HEK293 (cell line): ENCODE results near the gene CHRNA5.
A peak's percentile ranks its signal among the peaks of the same experiment; 100 is the strongest.

Source experiments
- CTCF ChIA-PET: fragments of 350-600 bp; formaldehyde crosslinking; extraction: SDS; loops from one replicate; lab custom pipeline; 2021; ENCODE audit warnings: antibody characterized with exemption; lab: Yijun Ruan, JAX
- POLR2A ChIA-PET: fragments of 300-600 bp; formaldehyde crosslinking; extraction: SDS; loops from one replicate; lab custom pipeline; 2020; ENCODE audit warnings: antibody characterized with exemption, inconsistent platforms; lab: Yijun Ruan, JAX
- H3K27ac ChIP-seq: fragments of 200-500 bp; sonication (Bioruptor generic); 2 replicates; pipeline ENCODE4 v1.5.1; 2014; ENCODE audit warnings: low read depth, low read length, control low read depth, inconsistent platforms; ENCODE audit errors: extremely low read depth
- H3K36me3 ChIP-seq, 2 experiments: fragments of 200-500 bp in 1 of 2; sonication (Bioruptor generic) in 1 of 2; 1 replicate in 1 of 2; 2 replicates in 1 of 2; pipeline ENCODE4 v1.5.1; 2014 to 2017; ENCODE audit warnings: inconsistent platforms in 2 of 2, low read length in 2 of 2; ENCODE audit not compliant: control insufficient read depth in 2 of 2, insufficient read depth in 1 of 2
- H3K4me1 ChIP-seq: fragments of 200-500 bp; sonication (Bioruptor generic); 2 replicates; pipeline ENCODE4 v1.5.1; 2014; ENCODE audit warnings: mild to moderate bottlenecking, low read length, inconsistent platforms; ENCODE audit not compliant: control insufficient read depth, insufficient read depth
- H3K4me3 ChIP-seq: 2 replicates; pipeline ENCODE4 v1.5.1; 2011; ENCODE audit warnings: low read depth, mild to moderate bottlenecking, control low read depth, low read length, moderate library complexity
- H3K9me3 ChIP-seq: fragments of 200-500 bp; sonication (Bioruptor generic); 2 replicates; pipeline ENCODE4 v1.5.1; 2014; ENCODE audit warnings: low read depth, low read length, inconsistent platforms; ENCODE audit not compliant: control insufficient read depth, insufficient read depth
- BCL11A ChIP-seq: fragments of 450-650 bp; formaldehyde crosslinking; IDR thresholded peaks from 2 replicates; pipeline ENCODE4 v1.5.1; 2016; ENCODE audit warnings: low read depth, missing biosample characterization, missing genetic modification characterization
- HOXA7 ChIP-seq: sonication (generic); formaldehyde crosslinking; IDR thresholded peaks from 2 replicates; pipeline ENCODE4 v1.8.1; 2022; ENCODE audit warnings: missing genetic modification reagents, borderline replicate concordance
- KLF7 ChIP-seq: fragments of 450-650 bp; formaldehyde crosslinking; IDR thresholded peaks from 2 replicates; pipeline ENCODE4 v1.5.1; 2016; ENCODE audit warnings: missing biosample characterization, missing genetic modification characterization, borderline replicate concordance
- OSR2 ChIP-seq: fragments of 450-650 bp; formaldehyde crosslinking; IDR thresholded peaks from 2 replicates; pipeline ENCODE4 v1.5.1; 2016; ENCODE audit warnings: missing biosample characterization, missing genetic modification characterization
- RBAK ChIP-seq: fragments of 450-650 bp; formaldehyde crosslinking; IDR thresholded peaks from 2 replicates; pipeline ENCODE4 v1.5.1; 2016; ENCODE audit warnings: missing biosample characterization, missing genetic modification characterization
- SCRT1 ChIP-seq: fragments of 450-650 bp; formaldehyde crosslinking; IDR thresholded peaks from 2 replicates; pipeline ENCODE4 v1.5.1; 2016; ENCODE audit warnings: missing biosample characterization, missing genetic modification characterization, borderline replicate concordance
- SCRT2 ChIP-seq: fragments of 450-650 bp; formaldehyde crosslinking; IDR thresholded peaks from 2 replicates; pipeline ENCODE4 v1.5.1; 2016; ENCODE audit warnings: missing biosample characterization, missing genetic modification characterization
- ZBTB17 ChIP-seq: fragments of 450-650 bp; formaldehyde crosslinking; IDR thresholded peaks from 2 replicates; pipeline ENCODE4 v1.5.1; 2016; ENCODE audit warnings: missing biosample characterization, missing genetic modification characterization
- ZEB2 ChIP-seq: fragments of 450-650 bp; formaldehyde crosslinking; IDR thresholded peaks from 2 replicates; pipeline ENCODE4 v1.5.1; 2016; ENCODE audit warnings: missing biosample characterization, missing genetic modification characterization
- ZFHX2 ChIP-seq: fragments of 450-650 bp; formaldehyde crosslinking; conservative IDR thresholded peaks from 2 replicates; pipeline ENCODE4 v1.5.1; 2016; ENCODE audit warnings: missing biosample characterization, missing genetic modification characterization
- ZNF138 ChIP-seq: fragments of 450-650 bp; formaldehyde crosslinking; IDR thresholded peaks from 2 replicates; pipeline ENCODE4 v1.5.1; 2016; ENCODE audit warnings: missing biosample characterization, missing genetic modification characterization, borderline replicate concordance
- ZNF16 ChIP-seq: fragments of 450-650 bp; formaldehyde crosslinking; IDR thresholded peaks from 2 replicates; pipeline ENCODE4 v1.5.1; 2016; ENCODE audit warnings: low read depth, missing biosample characterization, missing genetic modification characterization
- ZNF184 ChIP-seq: fragments of 450-650 bp; IDR thresholded peaks from 2 replicates; pipeline ENCODE4 v1.5.1; 2018; ENCODE audit warnings: missing biosample characterization, mild to moderate bottlenecking, missing genetic modification characterization
- ZNF223 ChIP-seq: fragments of 450-650 bp; formaldehyde crosslinking; IDR thresholded peaks from 2 replicates; pipeline ENCODE4 v1.5.1; 2016; ENCODE audit warnings: missing biosample characterization, missing genetic modification characterization
- ZNF248 ChIP-seq: fragments of 450-650 bp; formaldehyde crosslinking; IDR thresholded peaks from 2 replicates; pipeline ENCODE4 v1.5.1; 2017; ENCODE audit warnings: missing biosample characterization, missing genetic modification characterization
- ZNF266 ChIP-seq: fragments of 450-650 bp; formaldehyde crosslinking; IDR thresholded peaks from 2 replicates; pipeline ENCODE4 v1.5.1; 2016; ENCODE audit warnings: missing biosample characterization, missing genetic modification characterization, low read depth
- ZNF394 ChIP-seq: fragments of 450-650 bp; formaldehyde crosslinking; IDR thresholded peaks from 2 replicates; pipeline ENCODE4 v1.5.1; 2016; ENCODE audit warnings: missing biosample characterization, missing genetic modification characterization, mild to moderate bottlenecking, moderate library complexity, borderline replicate concordance
- ZNF544 ChIP-seq: fragments of 450-650 bp; formaldehyde crosslinking; IDR thresholded peaks from 2 replicates; pipeline ENCODE4 v1.5.0; 2017; ENCODE audit warnings: missing biosample characterization, missing genetic modification characterization
- ZNF76 ChIP-seq: fragments of 450-650 bp; formaldehyde crosslinking; IDR thresholded peaks from 2 replicates; pipeline ENCODE4; 2016; ENCODE audit warnings: low read depth, missing biosample characterization, missing genetic modification characterization, borderline replicate concordance
- ZSCAN30 ChIP-seq: fragments of 450-650 bp; IDR thresholded peaks from 2 replicates; pipeline ENCODE4 v1.5.1; 2018; ENCODE audit warnings: missing biosample characterization, mild to moderate bottlenecking, missing genetic modification characterization, moderate library complexity
- TF ChIP-seq, protein P1 (sequence below): fragments of 450-650 bp; formaldehyde crosslinking; IDR thresholded peaks from 2 replicates; pipeline ENCODE4 v1.5.1; 2017; ENCODE audit warnings: missing biosample characterization, missing genetic modification characterization
- TF ChIP-seq, protein P2 (sequence below): fragments of 450-650 bp; formaldehyde crosslinking; IDR thresholded peaks from 2 replicates; pipeline ENCODE4 v1.5.1; 2017; ENCODE audit warnings: missing biosample characterization, missing genetic modification characterization
- TF ChIP-seq, protein P3 (sequence below): fragments of 450-650 bp; IDR thresholded peaks from 2 replicates; pipeline ENCODE4 v1.5.1; 2018; ENCODE audit warnings: missing biosample characterization, missing genetic modification characterization
- TF ChIP-seq, protein P4 (sequence below): fragments of 450-650 bp; formaldehyde crosslinking; IDR thresholded peaks from 2 replicates; pipeline ENCODE4 v1.5.1; 2016; ENCODE audit warnings: missing biosample characterization, missing genetic modification characterization
- TF ChIP-seq, protein P5 (sequence below): fragments of 450-650 bp; formaldehyde crosslinking; IDR thresholded peaks from 2 replicates; pipeline ENCODE4 v1.5.1; 2016; ENCODE audit warnings: missing biosample characterization, missing genetic modification characterization

Gene CHRNA5

DNA sequence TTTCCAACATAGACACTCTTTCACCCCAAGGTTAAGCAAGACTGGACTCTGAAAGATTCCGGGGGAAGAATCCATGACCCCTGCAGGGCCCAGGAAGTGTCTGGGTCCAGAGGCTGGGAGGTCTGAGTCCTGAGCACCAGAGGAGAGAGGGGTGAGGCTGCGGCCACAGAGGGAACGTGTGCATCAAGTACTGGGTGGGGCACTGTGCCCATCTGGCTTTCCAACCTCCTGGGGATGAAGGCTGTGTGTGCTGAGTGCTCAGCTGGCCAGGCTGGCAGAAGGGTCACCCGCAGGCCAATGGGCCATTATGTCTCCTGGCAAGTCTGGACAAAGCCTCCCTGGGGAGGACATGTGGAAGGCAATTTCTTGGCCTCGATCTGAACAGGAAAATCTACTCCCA, 52.2 kb downstream of the CHRNA5 start:
- H3K36me3 ChIP-seq = no peaks in the 10 kb centered on the region
- ChIA-PET POLR2A (no interaction called here), CTCF (interaction anchor here (0.7 to 7.5 kb wide), 8 partner anchors 12 to 1942 kb away, joined by 3 to 91 read pairs (median 4); no protein-coding TSS in a partner anchor)
- no peak overlapping the region for H3K4me3 ChIP-seq
- no peak overlapping the region for H3K27ac ChIP-seq
- no peaks in the 10 kb centered on the region for H3K4me1 ChIP-seq
- no peaks in the 10 kb centered on the region for H3K9me3 ChIP-seq
- TF ChIP-seq ZNF138 (tag by site-specific recombination) (no peak), HOXA7 (CRISPR knock-in tag) (no peak)

DNA sequence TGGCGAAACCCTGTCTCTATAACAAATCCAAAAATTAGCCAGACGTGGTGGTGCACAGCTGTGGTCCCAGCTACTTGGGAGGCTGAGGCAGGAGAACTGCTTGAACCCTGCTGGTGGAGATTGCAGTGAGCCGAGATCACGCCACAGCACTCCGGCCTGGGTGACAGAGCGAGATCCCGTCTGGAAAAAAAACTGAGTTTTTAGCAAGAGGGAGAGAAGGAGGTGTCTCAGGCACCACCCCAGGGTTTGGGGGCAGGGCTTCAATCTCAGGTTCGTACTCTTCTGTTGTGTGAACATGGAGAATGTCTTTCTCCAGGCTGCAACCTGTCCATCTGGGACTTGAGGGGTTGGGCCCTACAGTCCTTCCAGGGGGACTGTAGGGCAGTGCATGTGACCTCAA, 52.7 kb downstream of the CHRNA5 start:
- Histone ChIP-seq H3K4me1 (no peaks in the 10 kb centered on the region), H3K36me3 (no peaks in the 10 kb centered on the region), H3K9me3 (no peaks in the 10 kb centered on the region), H3K4me3 (no peak overlapping the region), H3K27ac (no peak overlapping the region)
- ChIA-PET POLR2A (interaction anchor here (1.6 kb wide), 1 partner anchor 53 kb away, joined by 5 read pairs; the partner anchor contains the start of gene CHRNA5), CTCF (interaction anchor here (0.6 to 7.5 kb wide), 10 partner anchors 12 to 1941 kb away, joined by 3 to 91 read pairs (median 4); no protein-coding TSS in a partner anchor)
- TF ChIP-seq BCL11A (tag by site-specific recombination) = no peak
- TF ChIP-seq, protein P1, sequence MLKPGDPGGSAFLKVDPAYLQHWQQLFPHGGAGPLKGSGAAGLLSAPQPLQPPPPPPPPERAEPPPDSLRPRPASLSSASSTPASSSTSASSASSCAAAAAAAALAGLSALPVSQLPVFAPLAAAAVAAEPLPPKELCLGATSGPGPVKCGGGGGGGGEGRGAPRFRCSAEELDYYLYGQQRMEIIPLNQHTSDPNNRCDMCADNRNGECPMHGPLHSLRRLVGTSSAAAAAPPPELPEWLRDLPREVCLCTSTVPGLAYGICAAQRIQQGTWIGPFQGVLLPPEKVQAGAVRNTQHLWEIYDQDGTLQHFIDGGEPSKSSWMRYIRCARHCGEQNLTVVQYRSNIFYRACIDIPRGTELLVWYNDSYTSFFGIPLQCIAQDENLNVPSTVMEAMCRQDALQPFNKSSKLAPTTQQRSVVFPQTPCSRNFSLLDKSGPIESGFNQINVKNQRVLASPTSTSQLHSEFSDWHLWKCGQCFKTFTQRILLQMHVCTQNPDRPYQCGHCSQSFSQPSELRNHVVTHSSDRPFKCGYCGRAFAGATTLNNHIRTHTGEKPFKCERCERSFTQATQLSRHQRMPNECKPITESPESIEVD (tag by site-specific recombination) = no peak

DNA sequence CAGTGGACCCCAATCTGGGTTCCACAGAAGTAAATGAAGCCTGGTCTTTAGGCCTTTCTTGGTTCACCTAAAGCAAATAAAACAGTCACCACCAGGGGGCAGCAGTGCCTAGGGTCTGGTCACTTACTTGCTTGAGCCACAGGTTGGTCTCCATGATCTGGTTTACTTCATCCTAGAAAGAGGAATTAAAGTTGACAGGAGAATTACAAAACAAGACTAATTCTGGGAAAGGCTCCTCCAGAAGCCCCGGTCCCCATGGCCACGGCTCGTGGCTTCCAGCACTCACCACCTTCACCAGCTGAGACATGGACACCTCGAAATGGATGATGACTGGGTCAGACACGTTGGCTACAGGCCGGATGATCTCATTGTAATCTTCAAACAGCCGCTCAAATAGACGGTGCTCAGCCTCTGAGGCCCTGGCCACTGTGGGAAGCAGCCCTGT, 53.2 kb downstream of the CHRNA5 start:
- CTCF ChIA-PET = interaction anchor here (0.6 to 7.5 kb wide), 15 partner anchors 11 to 190 kb away, joined by 3 to 91 read pairs (median 3); no protein-coding TSS in a partner anchor
- Histone ChIP-seq H3K9me3 (no peaks in the 10 kb centered on the region), H3K27ac (no peak overlapping the region), H3K36me3 (no peaks in the 10 kb centered on the region), H3K4me1 (no peaks in the 10 kb centered on the region), H3K4me3 (no peak overlapping the region)
- POLR2A ChIA-PET = interaction anchor here (1.6 kb wide), 1 partner anchor 53 kb away, joined by 5 read pairs; the partner anchor contains the start of gene CHRNA5
- TF ChIP-seq ZNF266 (tag by site-specific recombination) (no peak), ZBTB17 (tag by site-specific recombination) (no peak), ZSCAN30 (0 out of 2 replicates have a peak, but pooled peaks have one; percentile 16), ZNF76 (tag by site-specific recombination) (no peak), ZNF544 (tag by site-specific recombination) (no peak), ZEB2 (0 out of 2 replicates have a peak, but pooled peaks have one; percentile 20), ZNF16 (tag by site-specific recombination) (no peak), SCRT1 (tag by site-specific recombination) (peak; percentile 93), KLF7 (tag by site-specific recombination) (no peak), ZNF394 (peak; percentile 21; the same call in 1 of the 2 replicates), ZNF223 (no peak), SCRT2 (peak; percentile 99), ZNF248 (tag by site-specific recombination) (no peak), OSR2 (tag by site-specific recombination) (0 out of 2 replicates have a peak, but pooled peaks have one; percentile 35), ZFHX2 (tag by site-specific recombination) (no peak), RBAK (tag by site-specific recombination) (no peak), ZNF184 (tag by site-specific recombination) (peak; percentile 78; the same call in 1 of the 2 replicates)
- TF ChIP-seq, protein P2, sequence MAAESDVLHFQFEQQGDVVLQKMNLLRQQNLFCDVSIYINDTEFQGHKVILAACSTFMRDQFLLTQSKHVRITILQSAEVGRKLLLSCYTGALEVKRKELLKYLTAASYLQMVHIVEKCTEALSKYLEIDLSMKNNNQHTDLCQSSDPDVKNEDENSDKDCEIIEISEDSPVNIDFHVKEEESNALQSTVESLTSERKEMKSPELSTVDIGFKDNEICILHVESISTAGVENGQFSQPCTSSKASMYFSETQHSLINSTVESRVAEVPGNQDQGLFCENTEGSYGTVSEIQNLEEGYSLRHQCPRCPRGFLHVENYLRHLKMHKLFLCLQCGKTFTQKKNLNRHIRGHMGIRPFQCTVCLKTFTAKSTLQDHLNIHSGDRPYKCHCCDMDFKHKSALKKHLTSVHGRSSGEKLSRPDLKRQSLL (tag by site-specific recombination) = 0 out of 2 replicates have a peak, but pooled peaks have one; percentile 50
- TF ChIP-seq, protein P3, sequence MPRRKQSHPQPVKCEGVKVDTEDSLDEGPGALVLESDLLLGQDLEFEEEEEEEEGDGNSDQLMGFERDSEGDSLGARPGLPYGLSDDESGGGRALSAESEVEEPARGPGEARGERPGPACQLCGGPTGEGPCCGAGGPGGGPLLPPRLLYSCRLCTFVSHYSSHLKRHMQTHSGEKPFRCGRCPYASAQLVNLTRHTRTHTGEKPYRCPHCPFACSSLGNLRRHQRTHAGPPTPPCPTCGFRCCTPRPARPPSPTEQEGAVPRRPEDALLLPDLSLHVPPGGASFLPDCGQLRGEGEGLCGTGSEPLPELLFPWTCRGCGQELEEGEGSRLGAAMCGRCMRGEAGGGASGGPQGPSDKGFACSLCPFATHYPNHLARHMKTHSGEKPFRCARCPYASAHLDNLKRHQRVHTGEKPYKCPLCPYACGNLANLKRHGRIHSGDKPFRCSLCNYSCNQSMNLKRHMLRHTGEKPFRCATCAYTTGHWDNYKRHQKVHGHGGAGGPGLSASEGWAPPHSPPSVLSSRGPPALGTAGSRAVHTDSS = peak; percentile 44; the same call in 1 of the 2 replicates
- TF ChIP-seq, protein P4, sequence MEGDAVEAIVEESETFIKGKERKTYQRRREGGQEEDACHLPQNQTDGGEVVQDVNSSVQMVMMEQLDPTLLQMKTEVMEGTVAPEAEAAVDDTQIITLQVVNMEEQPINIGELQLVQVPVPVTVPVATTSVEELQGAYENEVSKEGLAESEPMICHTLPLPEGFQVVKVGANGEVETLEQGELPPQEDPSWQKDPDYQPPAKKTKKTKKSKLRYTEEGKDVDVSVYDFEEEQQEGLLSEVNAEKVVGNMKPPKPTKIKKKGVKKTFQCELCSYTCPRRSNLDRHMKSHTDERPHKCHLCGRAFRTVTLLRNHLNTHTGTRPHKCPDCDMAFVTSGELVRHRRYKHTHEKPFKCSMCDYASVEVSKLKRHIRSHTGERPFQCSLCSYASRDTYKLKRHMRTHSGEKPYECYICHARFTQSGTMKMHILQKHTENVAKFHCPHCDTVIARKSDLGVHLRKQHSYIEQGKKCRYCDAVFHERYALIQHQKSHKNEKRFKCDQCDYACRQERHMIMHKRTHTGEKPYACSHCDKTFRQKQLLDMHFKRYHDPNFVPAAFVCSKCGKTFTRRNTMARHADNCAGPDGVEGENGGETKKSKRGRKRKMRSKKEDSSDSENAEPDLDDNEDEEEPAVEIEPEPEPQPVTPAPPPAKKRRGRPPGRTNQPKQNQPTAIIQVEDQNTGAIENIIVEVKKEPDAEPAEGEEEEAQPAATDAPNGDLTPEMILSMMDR (tag by site-specific recombination) = peak; percentile 1
- TF ChIP-seq, protein P5, sequence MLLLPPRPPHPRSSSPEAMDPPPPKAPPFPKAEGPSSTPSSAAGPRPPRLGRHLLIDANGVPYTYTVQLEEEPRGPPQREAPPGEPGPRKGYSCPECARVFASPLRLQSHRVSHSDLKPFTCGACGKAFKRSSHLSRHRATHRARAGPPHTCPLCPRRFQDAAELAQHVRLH (tag by site-specific recombination) = no peak
